Activated CD4-positive, alpha-beta memory T cell treated with anti-CD3 and anti-CD28 coated beads for 36 hours (primary cell): ENCODE measurements around the gene MYOD1. TPM values are rescaled to one million over a fixed set of nuclear protein-coding genes. Genes with fewer than 3 reads are reported as not detected.

ENCODE experiments used
- total RNA-seq, 2 experiments: library from RNA; stranded (reverse); gene quantifications; one replicate each; pipeline ENCODE4 v1.2.3, GENCODE V29; 2021

The MYOD1 gene
- total RNA-seq, 2 experiments from 2014 or later = not detected

Other genes starting within 250 kb of the MYOD1 start
- gene ABCC8, start 242.7 kb upstream of the MYOD1 start, total RNA-seq = not detected
- gene USH1C, start 175.2 kb upstream of the MYOD1 start, total RNA-seq = not detected
- gene OTOG, start 172.3 kb upstream of the MYOD1 start, total RNA-seq = not detected
- gene KCNC1, start 15.2 kb downstream of the MYOD1 start, total RNA-seq = not detected